Spleen (tissue), 7 donors: ENCODE results near the gene MYO1A.

Source experiments
- POLR2AphosphoS5 ChIP-seq, 3 donors: sonication (generic); formaldehyde crosslinking; IDR thresholded peaks; one replicate each; pipeline ENCODE4 v1.5.1; 2017; ENCODE audit warnings: antibody characterized with exemption in 3 of 3
- TF ChIP-seq, protein P1 (sequence below), 11 experiments: fragments of 200-600 bp in 7 of 11; fragments of 450-650 bp in 4 of 11; sonication (generic) in 4 of 11; IDR thresholded peaks in 8 of 11; conservative IDR thresholded peaks in 3 of 11; 1 replicate in 7 of 11; 2 replicates in 4 of 11; pipeline versions ENCODE4 v1.4.0 to v1.8.0; 2016 to 2021; ENCODE audit warnings: antibody characterized with exemption in 11 of 11, inconsistent platforms in 4 of 11, mild to moderate bottlenecking in 1 of 11
- donor health status: DM: no; HTN: no; CAD: no; lungs with moderate emphysema.
- donor health status: DM: no; HTN: no; CAD: no.
- donor health status: DM: no; HTN: no; CAD: no.

DNA sequence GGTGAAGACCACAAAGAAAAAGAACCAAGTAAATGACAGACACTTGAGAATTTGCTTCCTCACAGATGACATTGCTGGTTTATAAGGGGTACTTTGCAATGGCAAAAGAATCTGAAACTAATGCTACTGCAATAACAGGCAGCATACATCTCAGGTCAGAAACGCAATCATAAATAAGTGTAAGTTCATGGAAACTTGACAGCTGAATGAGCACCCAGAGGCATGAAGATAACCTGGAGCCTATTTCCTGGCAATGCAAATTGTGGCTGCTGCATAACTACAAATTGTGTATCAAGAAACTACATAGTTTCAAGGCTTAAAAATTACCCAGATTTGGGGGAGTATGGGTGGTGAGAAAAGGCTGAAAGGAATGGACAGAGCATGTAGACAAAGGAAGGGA lies 8.5 kb upstream of the MYO1A start:
- TF ChIP-seq, protein P1, sequence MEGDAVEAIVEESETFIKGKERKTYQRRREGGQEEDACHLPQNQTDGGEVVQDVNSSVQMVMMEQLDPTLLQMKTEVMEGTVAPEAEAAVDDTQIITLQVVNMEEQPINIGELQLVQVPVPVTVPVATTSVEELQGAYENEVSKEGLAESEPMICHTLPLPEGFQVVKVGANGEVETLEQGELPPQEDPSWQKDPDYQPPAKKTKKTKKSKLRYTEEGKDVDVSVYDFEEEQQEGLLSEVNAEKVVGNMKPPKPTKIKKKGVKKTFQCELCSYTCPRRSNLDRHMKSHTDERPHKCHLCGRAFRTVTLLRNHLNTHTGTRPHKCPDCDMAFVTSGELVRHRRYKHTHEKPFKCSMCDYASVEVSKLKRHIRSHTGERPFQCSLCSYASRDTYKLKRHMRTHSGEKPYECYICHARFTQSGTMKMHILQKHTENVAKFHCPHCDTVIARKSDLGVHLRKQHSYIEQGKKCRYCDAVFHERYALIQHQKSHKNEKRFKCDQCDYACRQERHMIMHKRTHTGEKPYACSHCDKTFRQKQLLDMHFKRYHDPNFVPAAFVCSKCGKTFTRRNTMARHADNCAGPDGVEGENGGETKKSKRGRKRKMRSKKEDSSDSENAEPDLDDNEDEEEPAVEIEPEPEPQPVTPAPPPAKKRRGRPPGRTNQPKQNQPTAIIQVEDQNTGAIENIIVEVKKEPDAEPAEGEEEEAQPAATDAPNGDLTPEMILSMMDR (IDR thresholded peaks at IDR 0.05 in 8 of 11, conservative IDR thresholded peaks at IDR 0.05 in 3 of 11) = no peak
- TF ChIP-seq POLR2AphosphoS5 (IDR thresholded peaks at IDR 0.05) = no peak
